ENCODE measurements around the gene ANKRD13D.

The ANKRD13D gene

DNA sequence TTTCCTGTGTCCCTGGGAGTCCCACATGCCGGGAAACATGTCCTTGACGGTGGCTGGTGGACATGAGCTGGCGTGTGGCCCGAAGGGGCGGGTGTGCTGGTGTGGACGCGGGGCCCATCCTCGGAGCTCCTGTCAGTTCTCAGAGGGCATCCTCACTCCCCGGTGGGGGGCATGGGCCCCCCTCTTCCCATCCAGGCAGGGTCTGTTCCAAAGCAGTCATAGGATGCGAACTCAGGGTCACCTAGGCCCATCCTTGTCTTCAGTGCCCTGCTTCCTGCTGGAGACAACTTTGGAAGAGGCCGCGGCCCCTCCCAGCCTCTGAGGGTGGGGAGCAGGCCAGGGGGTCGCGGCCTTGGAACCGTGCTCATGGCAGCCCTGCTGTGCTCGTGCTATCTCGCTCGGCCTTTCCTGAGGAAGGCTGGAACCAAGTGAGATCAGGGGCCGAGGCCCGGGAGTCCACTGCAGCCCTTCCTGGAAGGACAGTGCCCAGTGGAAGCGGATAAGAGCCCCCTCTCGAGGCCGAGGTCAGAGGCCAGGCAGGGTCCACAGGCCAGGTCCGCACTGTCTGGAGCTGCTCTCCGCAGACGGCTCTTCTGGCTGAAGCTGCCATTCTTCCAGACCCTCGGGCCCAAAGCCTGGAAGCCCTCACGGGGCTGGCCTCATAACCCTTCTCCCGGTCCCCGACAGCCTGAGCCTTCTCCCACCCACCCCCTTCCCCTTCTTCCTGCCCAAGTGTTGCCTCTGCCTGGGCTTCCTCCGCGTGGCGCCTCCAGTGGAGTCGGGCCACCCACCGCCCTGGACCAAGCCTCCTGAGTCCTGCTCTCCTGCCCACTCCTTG lies 14.1 kb upstream of the ANKRD13D start:
- H3K4me3 ChIP-seq (ENCODE audit: low read depth, low read length) = no peak overlapping the region
- in situ Hi-C loops (cut with HindIII; ENCODE audit: low sequenced_read_pairs) = no loop called here
- no peak for DNase-seq (ENCODE audit: low read depth, low spot score)
- TF ChIP-seq, protein P1, sequence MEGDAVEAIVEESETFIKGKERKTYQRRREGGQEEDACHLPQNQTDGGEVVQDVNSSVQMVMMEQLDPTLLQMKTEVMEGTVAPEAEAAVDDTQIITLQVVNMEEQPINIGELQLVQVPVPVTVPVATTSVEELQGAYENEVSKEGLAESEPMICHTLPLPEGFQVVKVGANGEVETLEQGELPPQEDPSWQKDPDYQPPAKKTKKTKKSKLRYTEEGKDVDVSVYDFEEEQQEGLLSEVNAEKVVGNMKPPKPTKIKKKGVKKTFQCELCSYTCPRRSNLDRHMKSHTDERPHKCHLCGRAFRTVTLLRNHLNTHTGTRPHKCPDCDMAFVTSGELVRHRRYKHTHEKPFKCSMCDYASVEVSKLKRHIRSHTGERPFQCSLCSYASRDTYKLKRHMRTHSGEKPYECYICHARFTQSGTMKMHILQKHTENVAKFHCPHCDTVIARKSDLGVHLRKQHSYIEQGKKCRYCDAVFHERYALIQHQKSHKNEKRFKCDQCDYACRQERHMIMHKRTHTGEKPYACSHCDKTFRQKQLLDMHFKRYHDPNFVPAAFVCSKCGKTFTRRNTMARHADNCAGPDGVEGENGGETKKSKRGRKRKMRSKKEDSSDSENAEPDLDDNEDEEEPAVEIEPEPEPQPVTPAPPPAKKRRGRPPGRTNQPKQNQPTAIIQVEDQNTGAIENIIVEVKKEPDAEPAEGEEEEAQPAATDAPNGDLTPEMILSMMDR (IDR thresholded peaks at IDR 0.05; ENCODE audit: low read depth, low read length) = no peak

DNA sequence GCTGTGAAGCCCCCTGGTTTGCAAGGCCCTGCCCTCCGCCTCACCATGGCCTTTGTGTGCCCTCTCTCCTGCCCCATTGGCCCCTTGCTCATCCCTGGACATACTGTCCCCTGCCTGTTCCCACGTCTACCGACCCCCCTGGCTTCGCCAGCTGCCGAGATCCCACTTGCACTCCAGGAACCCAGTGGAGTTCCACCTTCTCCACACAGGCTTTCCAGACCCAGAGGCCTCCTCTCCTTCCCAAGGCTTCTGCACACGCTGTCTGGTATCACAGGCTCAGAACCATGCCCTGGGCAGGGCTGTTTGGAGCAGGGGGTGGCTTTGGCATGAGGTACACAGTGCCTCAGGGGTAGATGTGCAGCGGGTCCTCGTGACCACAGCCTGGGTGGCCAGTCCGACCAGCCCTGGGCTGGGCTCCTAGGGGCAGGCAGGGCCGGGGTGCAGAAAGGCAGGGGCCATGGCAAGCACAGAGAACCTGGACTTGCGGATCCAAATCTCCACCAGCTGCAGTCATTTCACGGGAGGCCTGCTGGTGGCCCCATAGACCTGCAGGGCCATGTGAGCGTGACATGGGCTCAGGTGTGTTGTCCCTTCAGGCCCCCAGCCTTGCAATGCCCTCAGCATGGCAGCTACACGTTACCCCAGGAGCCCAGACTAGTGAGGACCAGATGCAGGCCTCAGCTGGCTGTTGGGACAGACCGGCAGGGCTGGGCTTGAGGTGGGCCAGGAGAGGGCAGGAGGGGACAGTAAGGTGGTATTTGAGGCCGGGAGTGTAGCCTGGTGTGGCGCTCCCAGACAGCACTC lies 13.3 kb upstream of the ANKRD13D start:
- TF ChIP-seq, protein P1 (IDR thresholded peaks at IDR 0.05; ENCODE audit: low read depth, low read length) = no peak
- DNase-seq (ENCODE audit: low read depth, low spot score) = no peak
- in situ Hi-C loops (cut with HindIII; ENCODE audit: low sequenced_read_pairs) = no loop called here
- H3K4me3 ChIP-seq (ENCODE audit: low read depth, low read length) = no peak overlapping the region

DNA sequence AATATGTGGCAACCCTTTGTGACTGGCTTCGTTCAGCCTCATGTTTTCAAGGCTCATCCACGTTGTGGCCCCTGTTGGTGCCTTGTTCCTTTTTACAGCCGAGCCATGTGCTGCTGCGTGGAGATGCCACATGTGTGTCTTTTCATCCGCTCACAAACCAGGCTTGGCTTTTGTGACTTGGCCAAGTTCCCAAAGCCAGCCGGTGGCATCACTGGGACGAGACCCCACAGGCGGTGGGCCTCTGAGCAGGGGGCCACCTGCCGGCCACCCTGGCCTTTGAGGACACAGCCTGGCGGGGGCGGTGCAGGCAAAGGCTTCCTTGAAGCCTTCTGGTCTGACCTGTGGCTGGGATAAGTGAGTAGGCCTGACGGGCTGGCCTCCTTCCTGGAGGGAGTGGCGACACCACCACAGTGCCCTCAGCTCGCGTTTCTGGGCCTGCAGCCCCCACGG lies 12.3 kb upstream of the ANKRD13D start:
- in situ Hi-C loops (cut with HindIII; ENCODE audit: low sequenced_read_pairs) = no loop called here
- TF ChIP-seq, protein P1 (IDR thresholded peaks at IDR 0.05; ENCODE audit: low read depth, low read length) = peak; percentile 44
- no peak overlapping the region for H3K4me3 ChIP-seq (ENCODE audit: low read depth, low read length)
- DNase-seq (ENCODE audit: low read depth, low spot score) = peak; percentile 29

GRCh38 chr11:67277231-67277961 lies 11.7 kb upstream of the ANKRD13D start:
- TF ChIP-seq, protein P1 (IDR thresholded peaks at IDR 0.05; ENCODE audit: low read depth, low read length) = no peak
- H3K4me3 ChIP-seq (ENCODE audit: low read depth, low read length) = peak overlapping the region; percentile 6
- peak; percentile 80 for DNase-seq (ENCODE audit: low read depth, low spot score)
- in situ Hi-C loops (cut with HindIII; ENCODE audit: low sequenced_read_pairs) = no loop called here

DNA sequence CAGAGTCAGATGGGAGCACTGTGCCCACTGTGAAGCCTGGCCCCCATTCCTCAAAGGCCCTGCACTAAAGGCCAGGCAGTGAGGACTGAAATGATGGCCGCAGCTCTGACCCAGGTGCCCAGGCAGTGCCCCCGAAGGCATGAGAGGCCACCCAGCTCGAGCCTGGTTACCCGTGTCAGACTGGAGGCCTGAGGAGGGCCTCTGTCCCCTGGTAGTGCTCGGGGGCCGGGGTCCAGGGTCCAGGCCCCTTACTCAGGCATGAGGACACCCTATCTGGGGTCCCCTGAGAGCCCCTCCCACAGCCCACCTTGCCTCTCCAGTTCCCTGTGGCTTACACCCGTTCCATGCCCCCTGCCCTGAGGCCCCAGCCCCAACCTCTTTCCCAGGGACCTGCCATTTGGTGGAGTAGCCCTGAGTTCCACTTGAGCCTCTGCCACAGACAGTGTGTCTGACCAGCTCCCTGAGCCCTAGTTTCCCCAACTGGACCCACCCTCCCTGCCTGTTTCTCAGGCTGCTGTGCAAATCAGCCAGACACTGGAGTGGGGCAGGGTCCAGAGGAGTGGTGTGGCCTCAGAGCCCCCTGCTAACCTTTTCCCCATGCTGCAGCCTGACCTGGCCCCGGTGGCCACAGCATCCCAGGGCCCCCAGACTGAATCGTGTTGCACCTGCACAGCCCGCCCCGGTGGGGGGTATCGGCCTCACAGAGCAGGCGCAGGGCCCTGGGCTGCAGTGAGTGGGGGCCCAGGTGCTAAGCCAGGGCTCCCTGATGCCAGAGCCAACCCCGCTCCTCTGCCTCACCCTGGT lies 10.8 kb upstream of the ANKRD13D start:
- H3K4me3 ChIP-seq (ENCODE audit: low read depth, low read length) = no peak overlapping the region
- in situ Hi-C loops (cut with HindIII; ENCODE audit: low sequenced_read_pairs) = no loop called here
- TF ChIP-seq, protein P1 (IDR thresholded peaks at IDR 0.05; ENCODE audit: low read depth, low read length) = no peak
- DNase-seq (ENCODE audit: low read depth, low spot score) = no peak

Measured in astrocyte of the spinal cord (primary cell).